ENCODE measurements around the gene TPX2. TPM values are rescaled to one million over a fixed set of nuclear protein-coding genes. Genes with fewer than 3 reads are reported as not detected.
"Not testable (repeated sequence)": the region's sequence is repeated elsewhere in the genome, so short reads cannot be mapped to it uniquely, and the experiment has no call there.

TPX2 gene
- total and polyA plus RNA-seq, 2 of the 8 experiments (the other 6 are each of a cell fraction or from before 2014, with no cell fraction given): 43.6 to 125 TPM

DNA sequence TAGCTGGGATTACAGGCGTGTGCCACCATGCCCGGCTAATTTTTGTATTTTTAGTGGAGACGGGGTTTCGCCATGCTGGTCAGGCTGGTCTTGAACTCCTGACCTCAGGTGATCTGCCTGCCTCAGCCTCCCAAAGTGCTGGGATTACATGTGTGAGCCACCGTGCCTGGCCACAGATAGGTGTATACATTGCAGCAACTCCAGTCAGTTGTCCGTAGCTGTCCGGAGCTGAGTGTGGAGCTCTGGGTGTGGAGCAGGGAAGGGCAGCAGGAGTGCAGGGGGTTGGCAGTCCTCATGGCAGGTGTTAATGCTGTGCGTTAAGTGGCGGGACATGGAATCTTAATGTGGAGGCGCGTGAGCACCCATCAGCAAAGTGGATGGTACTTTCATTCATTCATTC is 88.9 kb downstream of the TPX2 start:
- H2BK5ac ChIP-seq (ENCODE audit: low read depth, low read length); H3K36me3 ChIP-seq (ENCODE audit: control insufficient read depth in 2 of 4, insufficient read depth in 4 of 4, low read length in 3 of 4): not testable (repeated sequence)

More for the DNA sequence above, 88.9 kb downstream of the TPX2 start:
- FAIRE-seq; H3K79me1 ChIP-seq (ENCODE audit: low read depth, low read length); H3K23ac ChIP-seq (ENCODE audit: insufficient read length); H3K9me3 ChIP-seq (ENCODE audit: insufficient read depth in 2 of 2, low read depth in 1 of 2, low read length in 1 of 2); H4K91ac ChIP-seq (replicated peaks; ENCODE audit: insufficient read length, low read length); H3K9ac ChIP-seq (replicated peaks in 1 of 4; ENCODE audit: extremely low read depth in 1 of 4, low read depth in 3 of 4, low read length in 3 of 4); H3K27ac ChIP-seq (ENCODE audit: low read depth, low read length); H3K23me2 ChIP-seq (ENCODE audit: low read depth, low read length); H4K5ac ChIP-seq (ENCODE audit: insufficient read length, low read depth, low read length); H3K14ac ChIP-seq (ENCODE audit: insufficient read length); H3K79me2 ChIP-seq (ENCODE audit: control insufficient read depth in 1 of 2, insufficient read depth in 2 of 2, low read length in 2 of 2); H3K18ac ChIP-seq (ENCODE audit: extremely low read depth, low read length); H3K27me3 ChIP-seq (replicated peaks in 1 of 4; ENCODE audit: control insufficient read depth in 3 of 4, extremely low read depth in 1 of 4, insufficient read depth in 3 of 4, low read length in 3 of 4); H4K20me1 ChIP-seq (replicated peaks in 1 of 2; ENCODE audit: control insufficient read depth in 1 of 2, insufficient read depth in 2 of 2, low read length in 2 of 2); H3K56ac ChIP-seq (replicated peaks; ENCODE audit: insufficient read length, low read depth, low read length); H2BK120ac ChIP-seq (replicated peaks; ENCODE audit: low read depth, low read length); H2BK20ac ChIP-seq (ENCODE audit: low read length); H3K4me1 ChIP-seq (replicated peaks in 1 of 4; ENCODE audit: control insufficient read depth in 3 of 4, insufficient read depth in 4 of 4, low read length in 3 of 4); H3K4ac ChIP-seq (replicated peaks; ENCODE audit: insufficient read length, low read depth, low read length); H2AFZ ChIP-seq (ENCODE audit: low read length); POLR2A ChIA-PET (ENCODE audit: partially characterized antibody); H2AK5ac ChIP-seq (ENCODE audit: low read depth, low read length); H2BK15ac ChIP-seq (ENCODE audit: low read length); H2BK12ac ChIP-seq (ENCODE audit: low read depth, low read length); H3K4me2 ChIP-seq (ENCODE audit: insufficient read depth in 1 of 2, low read depth in 2 of 2, low read length in 2 of 2); H4K8ac ChIP-seq (ENCODE audit: extremely low read depth, insufficient read depth, low read length); H3K4me3 ChIP-seq (ENCODE audit: extremely low read depth in 1 of 4, insufficient read depth in 2 of 4, low read depth in 3 of 4, low read length in 4 of 4); DNase-seq (ENCODE audit: low read depth in 1 of 2, low spot score in 2 of 2): not testable (repeated sequence)
- 97% methylated on average over 11 of the region's 11 CpGs; no CpG with 5 or more reads in 1 of the 2 experiments for WGBS, 2 experiments (ENCODE audit: extremely low coverage in 1 of 2, insufficient coverage in 1 of 2, insufficient read length in 1 of 2, insufficient replicate concordance in 2 of 2, low coverage in 1 of 2, low lambda C conversion rate in 2 of 2, missing lambda C conversion rate in 1 of 2)
- CTCF ChIA-PET (ENCODE audit: partially characterized antibody): interaction anchor here (1.3 to 6.6 kb wide), 2 partner anchors 24 to 29 kb away, joined by 3 to 65 read pairs; no protein-coding TSS in a partner anchor
